Activated CD4-positive, alpha-beta T cell treated with anti-CD3 and anti-CD28 coated beads, Interleukin-2, amount 10 ng/mL, durations not matched to agents 24 days and 14 days (primary cell): ENCODE data around the gene ADGRV1. TPM values are rescaled to one million over a fixed set of nuclear protein-coding genes. Genes with fewer than 3 reads are reported as not detected.
"Not testable (repeated sequence)": the region's sequence is repeated elsewhere in the genome, so short reads cannot be mapped to it uniquely, and the experiment has no call there.

Experiments
- DNase-seq: peaks from one replicate; pipeline ENCODE4 v3.0.0; 2022
- H3K27ac Mint-ChIP-seq: one replicate; pipeline ENCODE4 v1.8.0; 2022; ENCODE audit warnings: mild to moderate bottlenecking, mixed read lengths
- H3K27me3 Mint-ChIP-seq: one replicate; pipeline ENCODE4 v1.8.0; 2022; ENCODE audit warnings: mixed read lengths
- H3K36me3 Mint-ChIP-seq: one replicate; pipeline ENCODE4 v1.8.0; 2022; ENCODE audit warnings: low read depth, mild to moderate bottlenecking, mixed read lengths
- H3K4me1 Mint-ChIP-seq: one replicate; pipeline ENCODE4 v1.8.0; 2021; ENCODE audit warnings: mixed read lengths
- H3K4me3 Mint-ChIP-seq: one replicate; pipeline ENCODE4 v1.8.0; 2022; ENCODE audit warnings: mild to moderate bottlenecking, moderate library complexity, mixed read lengths
- H3K9me3 Mint-ChIP-seq: one replicate; pipeline ENCODE4 v1.8.0; 2021; ENCODE audit warnings: mixed read lengths
- intact Hi-C: fragments of 100-400 bp; cut with micrococcal nuclease; formaldehyde crosslinking; loops from one replicate; pipeline ENCODE4 v1.15.1; 2023
- total RNA-seq: library from RNA; stranded (reverse); gene quantifications from 2 replicates; pipeline ENCODE4 v1.2.3, GENCODE V29; 2022

ADGRV1 gene
- total RNA-seq, 1 donor from 2014 or later = 0.63 TPM

DNA sequence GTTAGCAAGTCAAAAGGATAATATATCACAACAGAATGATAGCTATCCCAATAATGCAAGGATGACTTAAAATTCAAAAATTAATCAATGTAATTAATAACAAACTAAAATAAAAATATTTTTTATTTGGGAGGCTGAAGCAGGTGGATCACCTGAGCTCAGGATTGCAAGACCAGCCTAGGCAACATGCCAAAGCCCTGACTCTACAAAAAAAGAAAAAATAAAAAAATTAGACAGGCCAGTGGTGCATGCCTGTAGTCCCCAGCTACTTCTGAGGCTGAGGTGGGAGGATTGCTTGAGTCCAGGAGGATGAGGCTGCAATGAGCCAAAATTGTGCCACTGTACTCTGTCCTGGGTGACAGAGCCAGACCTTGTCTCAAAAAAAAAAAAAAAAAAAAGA lies 399.3 kb downstream of the ADGRV1 start:
- Mint-ChIP-seq H3K4me3 (no peak overlapping the region), H3K9me3 (no peaks in the 10 kb centered on the region), H3K4me1 (peaks cover 4% of the 10 kb centered on the region), H3K27me3 (peaks cover 8% of the 10 kb centered on the region), H3K36me3 (no peaks in the 10 kb centered on the region), H3K27ac (no peak overlapping the region)
- intact Hi-C loops = loop anchor here (5.0 kb wide), 2 partner anchors 104 to 119 kb away; no protein-coding TSS in a partner anchor
- DNase-seq = no peak

GRCh38 chr5:90959262-90959661 lies 400.7 kb downstream of the ADGRV1 start:
- Mint-ChIP-seq H3K4me3 (no peak overlapping the region), H3K27ac (no peak overlapping the region), H3K27me3 (peaks cover 4% of the 10 kb centered on the region), H3K4me1 (peaks cover 4% of the 10 kb centered on the region), H3K9me3 (no peaks in the 10 kb centered on the region), H3K36me3 (no peaks in the 10 kb centered on the region)
- intact Hi-C loops = loop anchor here (5.0 kb wide), 2 partner anchors 103 to 118 kb away; no protein-coding TSS in a partner anchor
- no peak for DNase-seq

DNA sequence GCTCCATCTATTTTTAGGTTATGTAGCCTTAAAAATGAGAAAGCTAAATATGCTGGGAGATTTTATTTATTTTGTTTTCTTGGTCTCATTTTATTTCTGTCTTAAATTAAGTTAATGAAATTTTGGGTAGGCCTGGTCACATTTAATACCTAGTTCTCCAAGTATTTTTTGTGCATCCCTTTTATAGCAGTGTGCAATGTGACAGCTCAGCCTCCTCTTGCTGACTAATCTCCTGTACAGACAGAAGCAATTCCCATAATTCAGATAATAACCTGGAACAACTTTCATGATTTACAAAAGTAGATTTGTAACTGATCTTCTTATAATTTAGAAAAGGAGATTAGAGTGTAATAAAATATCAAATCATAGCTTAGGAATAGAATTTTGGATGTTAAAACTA lies 403.9 kb downstream of the ADGRV1 start:
- intact Hi-C loops = no loop called here
- no peaks in the 10 kb centered on the region for H3K36me3 Mint-ChIP-seq
- no peaks in the 10 kb centered on the region for H3K9me3 Mint-ChIP-seq
- peaks cover 3% of the 10 kb centered on the region for H3K27me3 Mint-ChIP-seq
- no peak overlapping the region for H3K4me3 Mint-ChIP-seq
- DNase-seq = no peak
- H3K4me1 Mint-ChIP-seq = peaks cover 2% of the 10 kb centered on the region
- no peak overlapping the region for H3K27ac Mint-ChIP-seq

DNA sequence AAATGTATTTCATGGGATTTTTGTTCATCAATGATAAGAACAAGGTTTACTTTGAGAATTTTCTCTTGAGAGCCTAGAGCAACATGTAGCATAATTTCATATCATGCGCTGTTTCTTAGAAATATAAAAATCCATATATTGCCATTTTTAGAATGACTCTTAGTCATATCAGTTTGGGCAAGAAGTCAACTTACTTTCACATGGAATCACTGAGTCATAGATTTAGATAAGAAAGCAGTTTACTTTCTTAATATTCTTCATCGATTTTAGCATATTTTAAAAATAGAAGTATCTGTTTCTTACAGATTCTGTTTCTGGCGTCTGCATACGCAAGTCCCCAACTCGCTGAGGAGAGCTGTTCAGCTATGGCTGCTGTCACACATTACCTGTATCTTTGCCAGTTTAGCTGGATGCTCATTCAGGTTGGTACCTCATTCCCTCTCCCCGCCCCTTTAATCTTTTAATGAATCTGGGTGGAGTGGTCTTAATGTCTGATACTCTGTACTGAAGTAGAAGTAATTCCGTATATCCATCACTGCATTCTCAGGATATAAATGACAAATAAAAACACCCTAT lies 406.6 kb downstream of the ADGRV1 start:
- no peak overlapping the region for H3K27ac Mint-ChIP-seq
- intact Hi-C loops = no loop called here

DNA sequence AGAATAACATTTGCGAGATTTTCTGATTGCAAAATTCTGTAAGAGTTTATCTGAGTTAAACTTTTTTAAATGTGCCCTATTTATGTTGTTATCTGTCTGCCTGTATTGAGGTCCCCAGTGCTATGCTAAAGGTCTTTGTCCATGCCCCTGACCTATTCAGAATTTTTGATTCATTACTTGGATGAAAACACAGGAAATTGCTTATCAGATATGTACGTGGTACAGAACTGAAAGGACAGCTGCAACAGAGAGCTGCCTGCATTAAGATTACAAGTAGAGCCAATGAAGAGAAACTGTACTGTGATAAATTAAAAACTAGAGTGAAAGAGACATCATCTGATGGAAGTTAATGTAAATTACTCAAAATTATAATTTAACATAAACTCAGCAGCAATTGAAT lies 408.8 kb downstream of the ADGRV1 start:
- intact Hi-C loops = no loop called here
- Mint-ChIP-seq H3K4me3 (no peak overlapping the region), H3K36me3 (no peaks in the 10 kb centered on the region), H3K27ac (no peak overlapping the region), H3K9me3 (no peaks in the 10 kb centered on the region), H3K4me1 (peaks cover 2% of the 10 kb centered on the region), H3K27me3 (peaks cover 2% of the 10 kb centered on the region)
- no peak for DNase-seq

More for the DNA sequence above, 406.6 kb downstream of the ADGRV1 start:
- DNase-seq = no peak
- Mint-ChIP-seq H3K9me3 (no peaks in the 10 kb centered on the region), H3K36me3 (no peaks in the 10 kb centered on the region), H3K27me3 (peaks cover 4% of the 10 kb centered on the region), H3K4me1 (peaks cover 2% of the 10 kb centered on the region), H3K4me3 (no peak overlapping the region)

GRCh38 chr5:90967851-90968250 lies 409.3 kb downstream of the ADGRV1 start:
- Mint-ChIP-seq H3K9me3 (no peaks in the 10 kb centered on the region), H3K4me1 (peaks cover 2% of the 10 kb centered on the region), H3K36me3 (no peaks in the 10 kb centered on the region), H3K27ac (no peak overlapping the region), H3K4me3 (no peak overlapping the region), H3K27me3 (peaks cover 2% of the 10 kb centered on the region)
- intact Hi-C loops = no loop called here
- no peak for DNase-seq

DNA sequence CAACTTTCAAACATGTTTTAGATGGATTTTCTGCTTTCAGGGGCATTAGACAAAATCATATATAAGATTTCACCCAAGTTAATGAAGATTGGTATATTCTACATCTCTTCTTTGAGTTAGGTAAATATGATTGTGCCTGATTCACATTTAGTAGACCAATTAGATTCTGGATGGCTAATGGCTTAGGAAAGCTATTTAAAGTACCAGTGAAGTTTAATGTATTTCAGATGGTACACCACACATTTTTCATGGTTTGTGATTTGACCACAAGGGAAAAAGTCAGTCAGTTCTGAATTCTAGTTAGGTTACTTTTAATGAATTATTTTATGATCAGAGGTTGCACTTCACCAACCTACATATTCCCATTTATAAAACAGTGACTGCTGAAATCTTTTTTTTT lies 409.7 kb downstream of the ADGRV1 start:
- peaks cover 2% of the 10 kb centered on the region for H3K4me1 Mint-ChIP-seq
- H3K4me3 Mint-ChIP-seq = no peak overlapping the region
- H3K36me3 Mint-ChIP-seq = no peaks in the 10 kb centered on the region
- peaks cover 2% of the 10 kb centered on the region for H3K27me3 Mint-ChIP-seq
- no peak for DNase-seq
- intact Hi-C loops = no loop called here
- H3K9me3 Mint-ChIP-seq = no peaks in the 10 kb centered on the region
- no peak overlapping the region for H3K27ac Mint-ChIP-seq

DNA sequence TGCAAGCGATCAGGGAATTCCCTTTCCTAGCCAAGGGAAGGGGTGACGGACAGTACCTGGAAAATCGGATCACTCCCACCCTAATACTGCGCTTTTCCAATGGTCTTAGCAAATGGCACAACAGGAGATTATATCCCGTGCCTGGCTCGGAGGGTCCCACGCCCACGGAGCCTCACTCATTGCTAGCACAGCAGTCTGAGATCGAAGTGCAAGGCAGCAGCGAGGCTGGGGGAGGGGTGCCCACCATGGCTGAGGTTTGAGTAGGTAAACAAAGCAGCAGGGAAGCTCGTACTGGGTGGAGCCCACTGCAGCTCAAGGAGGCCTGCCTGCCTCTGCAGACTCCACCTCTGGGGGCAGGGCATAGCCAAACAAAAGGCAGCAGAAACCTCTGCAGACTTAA lies 411.3 kb downstream of the ADGRV1 start:
- H3K4me3 Mint-ChIP-seq, H3K36me3 Mint-ChIP-seq, H3K9me3 Mint-ChIP-seq, H3K27me3 Mint-ChIP-seq, H3K4me1 Mint-ChIP-seq, intact Hi-C loops, DNase-seq, H3K27ac Mint-ChIP-seq: not testable (repeated sequence)

DNA sequence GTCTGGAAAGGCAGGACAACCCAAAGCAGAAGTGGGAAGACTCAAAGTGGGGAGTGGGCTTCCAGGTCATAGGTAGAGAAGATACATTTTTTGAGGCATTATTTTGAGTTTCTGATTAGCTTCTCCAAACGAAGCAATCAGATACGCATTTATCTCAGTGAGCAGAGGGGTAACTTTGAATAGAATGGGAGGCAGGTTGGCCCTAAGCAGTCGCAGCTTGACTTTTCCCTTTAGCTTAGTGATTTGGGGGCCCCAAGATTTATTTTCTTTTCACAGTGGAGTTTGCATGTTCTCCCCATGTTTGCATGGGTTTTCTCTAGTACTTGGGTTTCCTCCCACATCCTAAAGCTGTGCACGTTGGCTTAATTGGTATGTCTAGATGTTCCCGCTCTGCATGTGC lies 422.6 kb downstream of the ADGRV1 start:
- no peak overlapping the region for H3K4me3 Mint-ChIP-seq

GRCh38 chr5:90981821-90982220 lies 423.2 kb downstream of the ADGRV1 start:
- intact Hi-C loops = no loop called here
- no peak overlapping the region for H3K4me3 Mint-ChIP-seq
- no peaks in the 10 kb centered on the region for H3K4me1 Mint-ChIP-seq
- no peak overlapping the region for H3K27ac Mint-ChIP-seq
- H3K36me3 Mint-ChIP-seq = no peaks in the 10 kb centered on the region
- no peak for DNase-seq
- no peaks in the 10 kb centered on the region for H3K9me3 Mint-ChIP-seq
- no peaks in the 10 kb centered on the region for H3K27me3 Mint-ChIP-seq

More for the DNA sequence above, 422.6 kb downstream of the ADGRV1 start:
- no peaks in the 10 kb centered on the region for H3K27me3 Mint-ChIP-seq
- H3K9me3 Mint-ChIP-seq = no peaks in the 10 kb centered on the region
- no peak for DNase-seq
- H3K4me1 Mint-ChIP-seq = no peaks in the 10 kb centered on the region
- intact Hi-C loops = no loop called here
- no peak overlapping the region for H3K27ac Mint-ChIP-seq
- no peaks in the 10 kb centered on the region for H3K36me3 Mint-ChIP-seq

DNA sequence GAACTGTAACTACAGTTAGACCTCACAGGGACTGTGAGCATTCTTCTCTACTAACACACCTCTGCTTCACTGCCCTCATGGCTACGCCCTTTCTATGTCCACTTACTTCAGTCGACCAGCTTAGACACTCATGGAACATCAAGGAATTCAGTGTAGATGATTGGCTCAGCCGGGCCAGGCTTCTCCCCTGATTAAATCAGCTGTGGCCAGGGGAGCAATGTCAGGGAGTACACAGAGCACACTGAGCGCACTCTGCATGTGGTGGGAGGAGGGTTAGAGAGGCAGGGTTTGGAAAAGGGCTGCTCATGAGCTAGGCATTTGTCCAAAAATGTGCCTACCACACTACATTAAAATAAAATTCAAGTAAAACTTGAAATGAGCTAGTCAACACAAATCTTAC lies 424.0 kb downstream of the ADGRV1 start:
- H3K27me3 Mint-ChIP-seq = no peaks in the 10 kb centered on the region
- intact Hi-C loops = no loop called here
- H3K4me3 Mint-ChIP-seq = no peak overlapping the region
- no peaks in the 10 kb centered on the region for H3K36me3 Mint-ChIP-seq
- H3K4me1 Mint-ChIP-seq = no peaks in the 10 kb centered on the region
- H3K27ac Mint-ChIP-seq = no peak overlapping the region
- H3K9me3 Mint-ChIP-seq = no peaks in the 10 kb centered on the region
- DNase-seq = no peak

DNA sequence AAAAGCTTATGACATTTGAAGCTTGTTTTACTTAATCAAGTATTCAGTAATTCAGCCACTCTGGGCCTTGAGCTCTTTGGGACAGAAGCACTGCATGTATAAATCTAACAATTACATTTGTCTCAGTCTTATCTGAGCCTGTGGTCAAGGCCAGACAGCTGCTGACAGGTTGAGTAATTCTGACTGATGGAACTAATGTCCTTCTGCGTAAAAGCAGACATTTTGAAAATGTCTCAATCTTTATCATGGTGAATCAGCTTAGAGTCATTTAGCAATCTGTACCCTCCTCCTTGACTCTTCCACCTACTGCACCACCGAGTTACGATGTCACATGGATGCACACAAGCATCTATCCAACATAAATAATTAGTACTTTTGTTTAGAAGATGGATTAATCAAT lies 424.6 kb downstream of the ADGRV1 start:
- H3K4me3 Mint-ChIP-seq = no peak overlapping the region
- no peaks in the 10 kb centered on the region for H3K4me1 Mint-ChIP-seq
- DNase-seq = no peak
- intact Hi-C loops = no loop called here
- H3K27ac Mint-ChIP-seq = no peak overlapping the region
- no peaks in the 10 kb centered on the region for H3K27me3 Mint-ChIP-seq
- H3K36me3 Mint-ChIP-seq = no peaks in the 10 kb centered on the region
- H3K9me3 Mint-ChIP-seq = no peaks in the 10 kb centered on the region

- H3K4me3 Mint-ChIP-seq = no peak overlapping the region
- no peaks in the 10 kb centered on the region for H3K9me3 Mint-ChIP-seq
- H3K4me1 Mint-ChIP-seq = no peaks in the 10 kb centered on the region
- H3K27ac Mint-ChIP-seq = no peak overlapping the region
- no peaks in the 10 kb centered on the region for H3K36me3 Mint-ChIP-seq
- no peaks in the 10 kb centered on the region for H3K27me3 Mint-ChIP-seq
- no peak for DNase-seq
- intact Hi-C loops = no loop called here
These were observed 425.1 kb downstream of the ADGRV1 start for GRCh38 chr5:90983711-90984124.

GRCh38 chr5:90985341-90985740 lies 426.7 kb downstream of the ADGRV1 start:
- Mint-ChIP-seq H3K27ac (no peak overlapping the region), H3K36me3 (no peaks in the 10 kb centered on the region), H3K4me3 (no peak overlapping the region), H3K27me3 (no peaks in the 10 kb centered on the region), H3K9me3 (no peaks in the 10 kb centered on the region), H3K4me1 (no peaks in the 10 kb centered on the region)
- DNase-seq = no peak
- intact Hi-C loops = no loop called here

DNA sequence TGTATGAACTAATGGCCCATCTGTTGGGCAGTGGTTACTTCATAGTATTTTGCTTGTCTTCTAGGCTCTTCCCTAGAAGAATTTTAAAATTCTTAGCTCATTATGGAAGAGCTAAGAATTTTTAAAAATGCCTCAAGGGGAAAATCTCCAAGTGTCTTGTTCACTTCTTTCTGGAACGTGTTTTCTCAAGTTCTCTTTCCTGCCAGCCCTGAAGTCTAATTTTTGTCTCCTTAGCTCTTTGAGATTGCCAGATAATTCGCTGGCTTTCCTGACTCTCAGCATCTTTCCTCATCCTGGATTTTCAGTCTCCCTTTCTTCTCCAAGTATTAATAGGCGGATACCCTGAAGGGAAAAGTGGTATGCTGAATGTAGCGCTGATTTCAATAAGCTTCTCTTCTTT lies 429.1 kb downstream of the ADGRV1 start:
- H3K27ac Mint-ChIP-seq = no peak overlapping the region
- intact Hi-C loops = no loop called here
- no peak overlapping the region for H3K4me3 Mint-ChIP-seq
- no peaks in the 10 kb centered on the region for H3K4me1 Mint-ChIP-seq
- H3K9me3 Mint-ChIP-seq = no peaks in the 10 kb centered on the region
- no peaks in the 10 kb centered on the region for H3K36me3 Mint-ChIP-seq
- no peaks in the 10 kb centered on the region for H3K27me3 Mint-ChIP-seq
- no peak for DNase-seq
